Parathyroid adenoma (tissue), 2 donors: ENCODE measurements around the gene PDGFB.

Experiments used
- H2AFZ ChIP-seq: fragments of 300-600 bp; sonication (generic); one replicate; pipeline ENCODE4 v1.7.0; 2017; ENCODE audit warnings: antibody characterized with exemption, mild to moderate bottlenecking
- H3K27ac ChIP-seq: fragments of 300-600 bp; sonication (generic); one replicate; pipeline ENCODE4 v1.7.0; 2017
- H3K27me3 ChIP-seq: fragments of 300-600 bp; sonication (generic); one replicate; pipeline ENCODE4 v1.7.0; 2017; ENCODE audit warnings: low read length; ENCODE audit not compliant: control insufficient read depth, insufficient read depth
- H3K36me3 ChIP-seq: fragments of 300-600 bp; sonication (generic); one replicate; pipeline ENCODE4 v1.7.0; 2017; ENCODE audit warnings: low read length; ENCODE audit not compliant: control insufficient read depth, insufficient read depth
- H3K4me1 ChIP-seq: fragments of 300-600 bp; sonication (generic); one replicate; pipeline ENCODE4 v1.7.0; 2017; ENCODE audit warnings: control low read depth
- H3K4me2 ChIP-seq: fragments of 300-600 bp; sonication (generic); one replicate; pipeline ENCODE4 v1.7.0; 2017; ENCODE audit warnings: low read length
- H3K4me3 ChIP-seq: fragments of 300-600 bp; sonication (generic); one replicate; pipeline ENCODE4 v1.7.0; 2017; ENCODE audit warnings: low read depth, low read length
- H3K79me2 ChIP-seq: fragments of 300-600 bp; sonication (generic); one replicate; pipeline ENCODE4 v1.7.0; 2017; ENCODE audit warnings: control low read depth
- H3K9ac ChIP-seq: fragments of 300-600 bp; sonication (generic); one replicate; pipeline ENCODE4 v1.7.0; 2017; ENCODE audit warnings: mild to moderate bottlenecking
- H3K9me3 ChIP-seq: fragments of 300-600 bp; sonication (generic); one replicate; pipeline ENCODE4 v1.7.0; 2017; ENCODE audit warnings: low read length; ENCODE audit not compliant: control insufficient read depth
- CTCF ChIP-seq: fragments of 300-600 bp; sonication (generic); IDR thresholded peaks from one replicate; pipeline ENCODE4 v1.7.0; 2017; ENCODE audit warnings: antibody characterized with exemption, mild to moderate bottlenecking
- donor health status: primary hyperparathyroidism.

The PDGFB gene

GRCh38 chr22:39215426-39216142, 29.2 kb downstream of the PDGFB start:
- H3K36me3 ChIP-seq, result no peaks in the 10 kb centered on the region
- H3K9ac ChIP-seq, result no peak overlapping the region
- H3K4me3 ChIP-seq, result no peak overlapping the region
- TF ChIP-seq CTCF, result peak; percentile 35
- no peak overlapping the region for H3K4me2 ChIP-seq
- H2AFZ ChIP-seq, result no peak overlapping the region
- H3K79me2 ChIP-seq, result no peaks in the 10 kb centered on the region
- H3K9me3 ChIP-seq, result no peaks in the 10 kb centered on the region
- H3K27me3 ChIP-seq, result no peaks in the 10 kb centered on the region
- H3K27ac ChIP-seq, result no peak overlapping the region
- H3K4me1 ChIP-seq, result no peaks in the 10 kb centered on the region

- Histone ChIP-seq H3K36me3 (no peaks in the 10 kb centered on the region), H3K4me3 (no peak overlapping the region), H3K4me1 (no peaks in the 10 kb centered on the region), H3K9ac (no peak overlapping the region), H3K9me3 (no peaks in the 10 kb centered on the region), H3K27ac (no peak overlapping the region), H3K79me2 (no peaks in the 10 kb centered on the region), H3K4me2 (no peak overlapping the region), H2AFZ (no peak overlapping the region), H3K27me3 (no peaks in the 10 kb centered on the region)
- no peak for TF ChIP-seq CTCF
These were observed 29.7 kb downstream of the PDGFB start for GRCh38 chr22:39215070-39215396.

DNA sequence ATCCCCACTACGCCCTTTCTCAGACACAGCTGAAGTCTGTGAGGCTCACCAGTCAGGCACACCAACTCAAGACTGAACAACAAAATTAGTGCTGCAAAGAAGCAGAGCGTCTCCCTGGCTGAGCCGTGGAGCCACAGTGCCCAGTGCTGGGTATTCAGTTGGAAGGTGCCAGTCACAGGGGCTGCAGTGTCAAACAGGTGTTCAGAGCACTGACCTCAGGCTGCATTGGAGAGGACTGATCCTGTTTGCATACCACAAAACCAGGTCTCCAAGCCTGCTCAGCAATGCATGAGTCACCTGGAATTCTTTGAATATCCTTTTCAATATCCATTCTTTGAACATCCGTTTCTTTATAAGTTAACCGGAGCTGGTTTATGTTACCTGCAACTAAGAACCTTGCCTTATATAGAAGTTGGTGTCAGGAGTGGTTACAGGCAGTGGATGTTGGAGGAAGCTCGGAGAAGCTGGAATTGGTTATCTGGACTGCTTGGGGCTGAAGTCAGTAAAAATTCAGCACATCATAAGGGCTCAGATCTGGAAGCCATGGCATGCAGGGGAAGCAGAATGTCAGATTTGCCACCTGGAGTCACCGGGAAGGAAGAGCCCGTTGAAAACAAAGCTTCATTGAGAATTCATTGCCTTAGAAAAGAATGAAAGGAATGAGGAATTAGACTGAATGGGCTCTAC, 30.3 kb downstream of the PDGFB start:
- no peaks in the 10 kb centered on the region for H3K27me3 ChIP-seq
- no peaks in the 10 kb centered on the region for H3K4me1 ChIP-seq
- no peak overlapping the region for H2AFZ ChIP-seq
- no peak overlapping the region for H3K27ac ChIP-seq
- TF ChIP-seq CTCF, result no peak
- H3K4me2 ChIP-seq, result no peak overlapping the region
- H3K4me3 ChIP-seq, result no peak overlapping the region
- no peaks in the 10 kb centered on the region for H3K79me2 ChIP-seq
- H3K9ac ChIP-seq, result no peak overlapping the region
- no peaks in the 10 kb centered on the region for H3K36me3 ChIP-seq
- no peaks in the 10 kb centered on the region for H3K9me3 ChIP-seq

DNA sequence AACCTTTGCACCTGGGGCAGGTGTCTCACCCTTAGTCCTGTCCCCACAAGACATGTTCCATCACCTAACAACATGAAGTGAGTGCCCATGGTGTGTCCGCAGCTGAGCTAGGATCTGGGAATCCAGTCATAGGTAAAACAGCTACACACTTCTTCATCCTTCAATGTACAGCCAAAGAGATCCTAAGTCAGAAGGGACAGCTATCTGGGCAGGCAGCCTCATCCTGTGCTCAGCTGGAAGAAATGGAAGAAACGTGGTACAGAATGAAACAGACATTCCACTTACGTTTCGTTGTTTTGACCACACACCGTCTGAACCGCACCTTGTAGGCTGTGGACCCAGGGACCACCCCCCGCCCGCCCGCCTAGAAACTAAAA, 30.8 kb downstream of the PDGFB start:
- no peak for TF ChIP-seq CTCF
- Histone ChIP-seq H3K9ac (no peak overlapping the region), H3K9me3 (no peaks in the 10 kb centered on the region), H3K4me2 (no peak overlapping the region), H3K27me3 (no peaks in the 10 kb centered on the region), H3K4me3 (no peak overlapping the region), H3K27ac (no peak overlapping the region), H3K79me2 (no peaks in the 10 kb centered on the region), H3K4me1 (no peaks in the 10 kb centered on the region), H2AFZ (no peak overlapping the region), H3K36me3 (no peaks in the 10 kb centered on the region)
